ENCODE data around the gene YY1.
A peak's percentile ranks its signal among the peaks of the same experiment; 100 is the strongest.

YY1 gene

GRCh38 chr14:100199240-100199860, 39.6 kb upstream of the YY1 start:
- ChIA-PET POLR2A (no interaction called here), CTCF (interaction anchor here (0.7 kb wide), 1 partner anchor 14 kb away, joined by 3 read pairs; no protein-coding TSS in a partner anchor)
- H3K4me3 ChIP-seq (ENCODE audit: low read depth, low read length), result no peak overlapping the region
- no peaks in the 10 kb centered on the region for H3K9me3 ChIP-seq (ENCODE audit: control insufficient read depth, insufficient read depth, low read depth, low read length)
- H3K36me3 ChIP-seq (ENCODE audit: control insufficient read depth in 2 of 2, insufficient read depth in 1 of 2, low read length in 2 of 2), result no peaks in the 10 kb centered on the region
- TF ChIP-seq ZSCAN5A (tag by site-specific recombination; IDR thresholded peaks at IDR 0.05) (no peak), IKZF3 (tag by site-specific recombination; IDR thresholded peaks at IDR 0.05) (no peak), GLIS1 (tag by site-specific recombination; IDR thresholded peaks at IDR 0.05) (peak; percentile 52; the same call in 1 of the 2 replicates), ZFP3 (tag by site-specific recombination; IDR thresholded peaks at IDR 0.05; ENCODE audit: low read depth) (peak; percentile 55), ZIC2 (tag by site-specific recombination; IDR thresholded peaks at IDR 0.05) (peak; percentile 94)
- no peaks in the 10 kb centered on the region for H3K4me1 ChIP-seq (ENCODE audit: control insufficient read depth, insufficient read depth, low read length)
- no peak overlapping the region for H3K27ac ChIP-seq (ENCODE audit: extremely low read depth, low read depth, low read length)

GRCh38 chr14:100200311-100200710, 38.6 kb upstream of the YY1 start:
- POLR2A ChIA-PET, result no interaction called here
- TF ChIP-seq ZNF701 (tag by site-specific recombination; IDR thresholded peaks at IDR 0.05) (no peak), KLF17 (tag by site-specific recombination; IDR thresholded peaks at IDR 0.05) (no peak), ZNF121 (tag by site-specific recombination; IDR thresholded peaks at IDR 0.05) (no peak), ZNF48 (tag by site-specific recombination; IDR thresholded peaks at IDR 0.05) (no peak), ZNF449 (tag by site-specific recombination; IDR thresholded peaks at IDR 0.05) (no peak), OVOL3 (tag by site-specific recombination; IDR thresholded peaks at IDR 0.05) (no peak)
- no peak overlapping the region for H3K4me3 ChIP-seq (ENCODE audit: low read depth, low read length)
- no peaks in the 10 kb centered on the region for H3K36me3 ChIP-seq (ENCODE audit: control insufficient read depth in 2 of 2, insufficient read depth in 1 of 2, low read length in 2 of 2)
- H3K4me1 ChIP-seq (ENCODE audit: control insufficient read depth, insufficient read depth, low read length), result no peaks in the 10 kb centered on the region
- no peaks in the 10 kb centered on the region for H3K9me3 ChIP-seq (ENCODE audit: control insufficient read depth, insufficient read depth, low read depth, low read length)
- CTCF ChIA-PET, result interaction anchor here (0.6 to 0.7 kb wide), 2 partner anchors 13 to 256 kb away, joined by 3 read pairs; no protein-coding TSS in a partner anchor
- no peak overlapping the region for H3K27ac ChIP-seq (ENCODE audit: extremely low read depth, low read depth, low read length)

GRCh38 chr14:100201701-100202100, 37.2 kb upstream of the YY1 start:
- ChIA-PET CTCF (no interaction called here), POLR2A (interaction anchor here (0.7 kb wide), 1 partner anchor 42 kb away, joined by 4 read pairs; the partner anchor contains the start of gene DEGS2)
- Histone ChIP-seq H3K4me1 (ENCODE audit: control insufficient read depth, insufficient read depth, low read length) (no peaks in the 10 kb centered on the region), H3K27ac (ENCODE audit: extremely low read depth, low read depth, low read length) (no peak overlapping the region), H3K4me3 (ENCODE audit: low read depth, low read length) (no peak overlapping the region), H3K9me3 (ENCODE audit: control insufficient read depth, insufficient read depth, low read depth, low read length) (no peaks in the 10 kb centered on the region), H3K36me3 (ENCODE audit: control insufficient read depth in 2 of 2, insufficient read depth in 1 of 2, low read length in 2 of 2) (no peaks in the 10 kb centered on the region)
- TF ChIP-seq ZNF354C (tag by site-specific recombination; IDR thresholded peaks at IDR 0.05; ENCODE audit: borderline replicate concordance, low read depth) (no peak), ZNF639 (tag by site-specific recombination; IDR thresholded peaks at IDR 0.05) (no peak), ZNF518A (tag by site-specific recombination; conservative IDR thresholded peaks at IDR 0.05; ENCODE audit: low read depth) (no peak), ZNF626 (tag by site-specific recombination; IDR thresholded peaks at IDR 0.05) (no peak), GFI1B (tag by site-specific recombination; IDR thresholded peaks at IDR 0.05) (no peak), ZNF394 (tag by site-specific recombination; IDR thresholded peaks at IDR 0.05; ENCODE audit: borderline replicate concordance) (no peak), ZNF350 (tag by site-specific recombination; IDR thresholded peaks at IDR 0.05) (no peak), ZEB2 (tag by site-specific recombination; IDR thresholded peaks at IDR 0.05) (no peak), ZSCAN16 (tag by site-specific recombination; IDR thresholded peaks at IDR 0.05) (no peak)

All from HEK293 (cell line).